ENCODE data around the gene RHOXF2. TPM values are rescaled to one million over a fixed set of nuclear protein-coding genes. Genes with fewer than 3 reads are reported as not detected.

The RHOXF2 gene
- total and polyA plus RNA-seq, 9 of the 15 experiments (the other 6 are each of a cell fraction or from before 2014, with no cell fraction given), result 36.0 to 200 (median 141) TPM

- no peak for TF ChIP-seq PCBP1 (IDR thresholded peaks at IDR 0.05; ENCODE audit: low read depth, low read length, poor library complexity, severe bottlenecking)
- TF ChIP-seq ZNF143 (CRISPR knock-in tag; IDR thresholded peaks at IDR 0.05), result no peak
- TF ChIP-seq RAD21 (CRISPR knock-in tag; conservative IDR thresholded peaks at IDR 0.05 in 1 of 2, IDR thresholded peaks at IDR 0.05 in 1 of 2), result no peak
- TF ChIP-seq ZNF140 (CRISPR knock-in tag; IDR thresholded peaks at IDR 0.05), result no peak
- no peak for TF ChIP-seq CLOCK (CRISPR knock-in tag; IDR thresholded peaks at IDR 0.05; ENCODE audit: borderline replicate concordance)
- no peak for TF ChIP-seq FIP1L1 (IDR thresholded peaks at IDR 0.05; ENCODE audit: low read depth, low read length, poor library complexity, severe bottlenecking)
- no peak for TF ChIP-seq HDAC6 (IDR thresholded peaks at IDR 0.05; ENCODE audit: low read depth, low read length)
These were observed 47.7 kb downstream of the RHOXF2 start (continued) for GRCh38 chrX:120205816-120206753.
